HL-60 (cell line): ENCODE results near the gene ZNRD2.

Source experiments
- DNase-seq, 2 experiments: peaks; one replicate each; pipeline ENCODE4 v3.0.0-alpha.2; 2010 to 2020; ENCODE audit warnings: low read depth in 1 of 2, low spot score in 1 of 2
- H3K27ac ChIP-seq: fragments of 250-450 bp; sonication (Bioruptor Pico); replicated peaks from 2 replicates; pipeline ENCODE4 v1.5.1; 2020; ENCODE audit warnings: mild to moderate bottlenecking, moderate library complexity
- H3K27me3 ChIP-seq: fragments of 250-450 bp; sonication (Bioruptor Pico); 2 replicates; pipeline ENCODE4 v1.5.1; 2021; ENCODE audit warnings: mild to moderate bottlenecking, moderate library complexity; ENCODE audit not compliant: insufficient read depth, poor library complexity, severe bottlenecking
- H3K4me3 ChIP-seq: replicated peaks from 2 replicates; pipeline ENCODE4 v1.5.1; 2011; ENCODE audit warnings: mild to moderate bottlenecking, control low read depth, low read length; ENCODE audit not compliant: insufficient read depth
- CTCF ChIP-seq: IDR thresholded peaks from one replicate; pipeline ENCODE4 v1.5.1; 2011; ENCODE audit warnings: low read length, control low read depth, inconsistent platforms; ENCODE audit not compliant: insufficient read depth
- GABPA ChIP-seq: IDR thresholded peaks from 2 replicates; pipeline ENCODE4 v1.6.1; 2012; ENCODE audit warnings: low read depth
- POLR2AphosphoS5 ChIP-seq: IDR thresholded peaks from 2 replicates; pipeline ENCODE4 v1.6.1; 2012; ENCODE audit warnings: low read depth
- REST ChIP-seq: IDR thresholded peaks from 2 replicates; pipeline ENCODE4 v1.6.1; 2012; ENCODE audit warnings: low read depth; ENCODE audit not compliant: insufficient replicate concordance
- SPI1 ChIP-seq: IDR thresholded peaks from 2 replicates; pipeline ENCODE4 v1.6.1; 2012; ENCODE audit warnings: low read depth, mild to moderate bottlenecking, borderline replicate concordance

The ZNRD2 gene

GRCh38 chr11:65549096-65549495, 21.2 kb upstream of the ZNRD2 start:
- TF ChIP-seq SPI1 = no peak
- no peak for TF ChIP-seq REST
- no peak for TF ChIP-seq CTCF
- no peak for TF ChIP-seq GABPA
- TF ChIP-seq POLR2AphosphoS5 = no peak
- no peak for DNase-seq
- no peak overlapping the region for H3K4me3 ChIP-seq
- H3K27me3 ChIP-seq = no peaks in the 10 kb centered on the region
- no peak overlapping the region for H3K27ac ChIP-seq

- TF ChIP-seq SPI1 (no peak), REST (no peak), CTCF (peak; percentile 67), POLR2AphosphoS5 (peak; percentile 77), GABPA (no peak)
- no peak overlapping the region for H3K27ac ChIP-seq
- no peaks in the 10 kb centered on the region for H3K27me3 ChIP-seq
- peak in 1 of 2 experiments; percentile 69 for DNase-seq
- no peak overlapping the region for H3K4me3 ChIP-seq
Measured at GRCh38 chr11:65551572-65552387, 18.5 kb upstream of the ZNRD2 start.

- H3K27ac ChIP-seq = peak overlapping the region; percentile 45
- DNase-seq = no peak
- H3K27me3 ChIP-seq = no peaks in the 10 kb centered on the region
Measured at GRCh38 chr11:65552388-65552951, 17.8 kb upstream of the ZNRD2 start.

More at GRCh38 chr11:65552388-65552951, 17.8 kb upstream of the ZNRD2 start:
- TF ChIP-seq CTCF (no peak), GABPA (no peak), POLR2AphosphoS5 (no peak), REST (no peak), SPI1 (no peak)
- no peak overlapping the region for H3K4me3 ChIP-seq
